OCI-LY1 (cell line): ENCODE results near the gene HYCC2.
"Not testable (repeated sequence)": the region's sequence is repeated elsewhere in the genome, so short reads cannot be mapped to it uniquely, and the experiment has no call there.

Experiments used
- H2AFZ ChIP-seq: fragments of 200-600 bp; sonication (generic), shearing (Covaris generic); 2 replicates; pipeline ENCODE4 v1.6.0; 2014; ENCODE audit warnings: antibody characterized with exemption, mild to moderate bottlenecking, low read length
- H3F3A ChIP-seq: fragments of 200-600 bp; sonication (generic), shearing (Covaris generic); 2 replicates; pipeline ENCODE4 v1.6.0; 2014; ENCODE audit warnings: mild to moderate bottlenecking, antibody characterized with exemption, low read length, moderate library complexity; ENCODE audit not compliant: insufficient read depth
- H3K27ac ChIP-seq: fragments of 200-600 bp; sonication (generic); 2 replicates; pipeline ENCODE4 v1.5.1; 2014; ENCODE audit warnings: low read length, mixed run types, mild to moderate bottlenecking, low read depth; ENCODE audit not compliant: poor library complexity, severe bottlenecking
- H3K27me3 ChIP-seq: fragments of 200-600 bp; sonication (generic); 2 replicates; pipeline ENCODE4 v1.6.0; 2014; ENCODE audit warnings: antibody characterized with exemption, mild to moderate bottlenecking, low read length, moderate library complexity; ENCODE audit not compliant: insufficient read depth
- H3K36me3 ChIP-seq: fragments of 200-600 bp; sonication (generic); 2 replicates; pipeline ENCODE4 v1.6.1; 2014; ENCODE audit warnings: mild to moderate bottlenecking, antibody characterized with exemption, low read length, moderate library complexity, mixed read lengths; ENCODE audit not compliant: insufficient read depth
- H3K4me1 ChIP-seq: fragments of 200-600 bp; sonication (generic); 2 replicates; pipeline ENCODE4 v1.5.1; 2014; ENCODE audit warnings: mild to moderate bottlenecking, low read length, moderate library complexity; ENCODE audit not compliant: insufficient read depth, severe bottlenecking
- H3K4me2 ChIP-seq: fragments of 200-600 bp; sonication (generic), shearing (Covaris generic); 2 replicates; pipeline ENCODE4 v1.6.1; 2014; ENCODE audit warnings: low read length
- H3K4me3 ChIP-seq: fragments of 200-600 bp; sonication (generic); 2 replicates; pipeline ENCODE4 v1.5.1; 2014; ENCODE audit warnings: low read length, low read depth, mild to moderate bottlenecking, mixed read lengths; ENCODE audit not compliant: poor library complexity, severe bottlenecking
- H3K79me2 ChIP-seq: fragments of 200-600 bp; shearing (Covaris generic); 2 replicates; pipeline ENCODE4 v1.6.1; 2016; ENCODE audit warnings: mixed run types, low read length, mixed read lengths; ENCODE audit not compliant: insufficient read depth
- H3K9ac ChIP-seq: fragments of 200-600 bp; sonication (generic), shearing (Covaris generic); 2 replicates; pipeline ENCODE4 v1.6.1; 2014; ENCODE audit warnings: mild to moderate bottlenecking, low read length, mixed read lengths
- H3K9me2 ChIP-seq: fragments of 200-600 bp; sonication (generic), shearing (Covaris generic); 2 replicates; pipeline ENCODE4 v1.6.1; 2014; ENCODE audit warnings: low read depth, mild to moderate bottlenecking, low read length, mixed read lengths
- H3K9me3 ChIP-seq: fragments of 200-600 bp; shearing (Covaris generic); 2 replicates; pipeline ENCODE4 v1.6.1; 2014; ENCODE audit warnings: low read length, mixed read lengths
- H4K20me1 ChIP-seq: fragments of 200-600 bp; sonication (generic), shearing (Covaris generic); 2 replicates; pipeline ENCODE4 v1.6.0; 2016; ENCODE audit warnings: mild to moderate bottlenecking, low read length; ENCODE audit not compliant: insufficient read depth
- EZH2 ChIP-seq: fragments of 200-600 bp; sonication (generic), shearing (Covaris generic); IDR thresholded peaks from 2 replicates; pipeline ENCODE4 v1.8.0; 2017; ENCODE audit warnings: borderline replicate concordance, mixed run types, mild to moderate bottlenecking, antibody characterized with exemption, low read length, moderate library complexity, mixed read lengths
- TF ChIP-seq, protein P1 (sequence below): fragments of 200-600 bp; sonication (generic), shearing (Covaris generic); IDR thresholded peaks from 2 replicates; pipeline ENCODE4 v1.5.1; 2017; ENCODE audit warnings: mild to moderate bottlenecking, antibody characterized with exemption, low read length, moderate library complexity, mixed read lengths

The HYCC2 gene

DNA sequence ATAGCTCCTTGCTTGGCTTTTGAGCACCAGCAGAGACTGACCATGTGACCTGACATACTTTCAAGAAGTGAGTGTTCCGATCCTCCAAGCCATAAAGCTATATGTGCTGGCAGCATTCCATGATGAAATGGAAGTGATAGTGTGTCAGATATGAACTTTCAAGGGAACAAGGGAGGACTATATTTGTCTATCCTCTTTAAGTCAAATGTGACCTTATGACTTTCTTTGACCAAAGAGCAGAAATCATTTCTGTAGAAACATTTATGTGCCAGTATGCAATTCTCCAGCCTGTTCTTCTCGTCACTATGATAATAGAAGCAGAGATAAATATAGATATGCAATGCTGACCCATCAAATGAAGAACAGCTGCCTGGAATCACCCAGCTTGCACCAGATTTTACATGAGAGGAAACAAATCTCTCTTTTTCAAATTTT lies 14.4 kb downstream of the HYCC2 start:
- Histone ChIP-seq H3K36me3 (peaks cover 20% of the 10 kb centered on the region; the same call in 1 of the 2 replicates), H3K9me3 (no peaks in the 10 kb centered on the region), H2AFZ (no peak overlapping the region), H3K79me2 (peaks cover 83% of the 10 kb centered on the region), H3K27me3 (no peaks in the 10 kb centered on the region), H3K4me1 (peaks cover 24% of the 10 kb centered on the region), H3K9me2 (no peaks in the 10 kb centered on the region), H3K27ac (no peak overlapping the region), H3F3A (no peaks in the 10 kb centered on the region; the same call in 1 of the 2 replicates), H3K9ac (no peak overlapping the region), H3K4me2 (no peak overlapping the region), H4K20me1 (no peaks in the 10 kb centered on the region), H3K4me3 (no peak overlapping the region)
- TF ChIP-seq, protein P1, sequence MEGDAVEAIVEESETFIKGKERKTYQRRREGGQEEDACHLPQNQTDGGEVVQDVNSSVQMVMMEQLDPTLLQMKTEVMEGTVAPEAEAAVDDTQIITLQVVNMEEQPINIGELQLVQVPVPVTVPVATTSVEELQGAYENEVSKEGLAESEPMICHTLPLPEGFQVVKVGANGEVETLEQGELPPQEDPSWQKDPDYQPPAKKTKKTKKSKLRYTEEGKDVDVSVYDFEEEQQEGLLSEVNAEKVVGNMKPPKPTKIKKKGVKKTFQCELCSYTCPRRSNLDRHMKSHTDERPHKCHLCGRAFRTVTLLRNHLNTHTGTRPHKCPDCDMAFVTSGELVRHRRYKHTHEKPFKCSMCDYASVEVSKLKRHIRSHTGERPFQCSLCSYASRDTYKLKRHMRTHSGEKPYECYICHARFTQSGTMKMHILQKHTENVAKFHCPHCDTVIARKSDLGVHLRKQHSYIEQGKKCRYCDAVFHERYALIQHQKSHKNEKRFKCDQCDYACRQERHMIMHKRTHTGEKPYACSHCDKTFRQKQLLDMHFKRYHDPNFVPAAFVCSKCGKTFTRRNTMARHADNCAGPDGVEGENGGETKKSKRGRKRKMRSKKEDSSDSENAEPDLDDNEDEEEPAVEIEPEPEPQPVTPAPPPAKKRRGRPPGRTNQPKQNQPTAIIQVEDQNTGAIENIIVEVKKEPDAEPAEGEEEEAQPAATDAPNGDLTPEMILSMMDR = no peak
- no peak for TF ChIP-seq EZH2

DNA sequence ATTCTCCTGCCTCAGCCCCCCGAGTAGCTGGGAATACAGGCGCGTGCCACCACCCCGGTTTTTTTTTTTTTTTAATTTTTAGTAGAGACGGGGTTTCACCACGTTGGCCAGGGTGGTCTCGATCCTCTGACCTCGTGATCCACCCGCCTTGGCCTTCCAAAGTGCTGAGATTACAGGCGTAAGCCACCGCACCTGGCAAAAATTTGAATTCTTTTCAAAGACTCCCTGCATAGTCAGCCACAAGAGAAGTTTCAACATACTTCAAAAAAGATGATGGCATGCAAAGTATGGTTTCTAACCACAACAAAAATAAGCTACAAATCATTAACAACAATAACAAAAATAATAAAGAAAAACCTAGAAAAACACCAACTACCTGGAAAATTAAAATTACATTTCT lies 22.0 kb downstream of the HYCC2 start:
- no peak for TF ChIP-seq EZH2
- TF ChIP-seq, protein P1 = no peak
- peaks cover 22% of the 10 kb centered on the region for H3K36me3 ChIP-seq
- no peak overlapping the region for H3K4me3 ChIP-seq
- H3K4me2 ChIP-seq = no peak overlapping the region
- no peak overlapping the region for H3K27ac ChIP-seq
- peaks cover 11% of the 10 kb centered on the region; the same call in 1 of the 2 replicates for H3K9me3 ChIP-seq
- no peak overlapping the region for H3K9ac ChIP-seq
- H3K9me2 ChIP-seq = no peaks in the 10 kb centered on the region
- H3K79me2 ChIP-seq = peaks cover 78% of the 10 kb centered on the region
- H3K4me1 ChIP-seq = no peaks in the 10 kb centered on the region
- H3K27me3 ChIP-seq = no peaks in the 10 kb centered on the region
- no peak overlapping the region for H2AFZ ChIP-seq
- no peaks in the 10 kb centered on the region for H4K20me1 ChIP-seq
- no peaks in the 10 kb centered on the region for H3F3A ChIP-seq

DNA sequence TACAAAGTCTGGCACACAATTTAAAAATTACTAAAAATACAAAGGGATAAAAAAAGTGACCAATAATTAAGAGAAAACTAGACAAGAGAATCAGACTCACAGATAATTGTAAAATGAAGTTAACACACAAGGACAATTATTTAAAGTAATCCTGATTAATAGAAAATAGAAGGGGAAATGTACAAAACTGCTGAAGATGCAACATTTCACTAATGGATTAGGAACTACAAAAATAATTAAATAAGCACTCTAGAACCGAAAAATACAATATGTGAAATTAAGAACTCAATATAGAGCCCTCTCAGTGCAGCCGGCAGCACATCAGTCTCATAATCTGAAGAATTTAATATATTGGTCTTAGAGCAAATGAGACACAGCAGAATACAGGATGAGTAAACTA lies 24.6 kb downstream of the HYCC2 start:
- H3K4me2 ChIP-seq = no peak overlapping the region
- H3K27me3 ChIP-seq = no peaks in the 10 kb centered on the region
- H3K27ac ChIP-seq = no peak overlapping the region
- peaks cover 18% of the 10 kb centered on the region for H3K9me3 ChIP-seq
- peaks cover 64% of the 10 kb centered on the region for H3K79me2 ChIP-seq
- H4K20me1 ChIP-seq = no peaks in the 10 kb centered on the region
- H3K9ac ChIP-seq = no peak overlapping the region
- no peaks in the 10 kb centered on the region for H3K9me2 ChIP-seq
- no peak overlapping the region for H3K4me3 ChIP-seq
- H3F3A ChIP-seq = no peaks in the 10 kb centered on the region
- TF ChIP-seq, protein P1 = no peak
- no peak for TF ChIP-seq EZH2
- H3K36me3 ChIP-seq = peaks cover 24% of the 10 kb centered on the region
- H3K4me1 ChIP-seq = no peaks in the 10 kb centered on the region
- H2AFZ ChIP-seq = no peak overlapping the region

DNA sequence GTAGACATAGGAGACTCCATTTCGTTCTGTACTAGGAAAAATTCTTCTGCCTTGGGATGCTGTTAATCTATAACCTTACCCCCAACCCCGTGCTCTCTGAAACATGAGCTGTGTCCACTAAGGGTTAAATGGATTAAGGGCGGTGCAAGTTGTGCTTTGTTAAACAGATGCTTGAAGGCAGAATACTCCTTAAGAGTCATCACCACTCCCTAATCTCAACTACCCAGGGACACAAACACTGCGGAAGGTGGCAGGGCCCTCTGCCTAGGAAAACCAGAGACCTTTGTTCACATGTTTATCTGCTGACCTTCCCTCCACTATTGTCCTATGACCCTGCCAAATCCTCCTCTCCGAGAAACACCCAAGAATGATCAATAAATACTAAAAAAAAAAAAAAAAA lies 28.4 kb downstream of the HYCC2 start:
- H3F3A ChIP-seq, H4K20me1 ChIP-seq, H3K4me3 ChIP-seq, H2AFZ ChIP-seq, H3K9ac ChIP-seq, H3K4me2 ChIP-seq, H3K27ac ChIP-seq, H3K9me2 ChIP-seq, H3K4me1 ChIP-seq, H3K27me3 ChIP-seq: not testable (repeated sequence)
- Histone ChIP-seq H3K36me3 (peaks cover 28% of the 10 kb centered on the region), H3K9me3 (peaks cover 18% of the 10 kb centered on the region), H3K79me2 (peaks cover 38% of the 10 kb centered on the region)

DNA sequence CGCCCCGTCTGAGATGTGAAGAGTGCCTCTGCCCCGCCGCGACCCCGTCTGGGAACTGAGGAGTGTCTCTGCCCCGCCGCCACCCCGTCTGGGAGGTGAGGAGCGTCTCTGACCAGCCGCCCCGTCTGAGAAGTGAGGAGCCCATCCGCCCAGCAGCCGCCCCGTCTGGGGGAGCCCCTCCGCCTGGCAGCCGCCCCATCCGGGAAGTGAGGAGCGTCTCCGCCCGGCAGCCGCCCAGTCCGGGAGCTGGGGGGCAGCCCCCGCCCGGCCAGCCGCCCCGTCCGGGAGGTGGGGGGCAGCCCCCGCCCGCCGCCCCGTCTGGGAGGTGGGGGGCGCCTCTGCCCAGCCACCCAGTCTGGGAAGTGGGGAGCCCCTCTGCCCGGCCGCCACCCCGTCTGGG lies 29.0 kb downstream of the HYCC2 start:
- H3K27me3 ChIP-seq, H3K9ac ChIP-seq, H4K20me1 ChIP-seq, H3K9me2 ChIP-seq, H3K4me3 ChIP-seq, H3K27ac ChIP-seq, H3K4me1 ChIP-seq, H3K4me2 ChIP-seq, H2AFZ ChIP-seq, H3F3A ChIP-seq: not testable (repeated sequence)
- peaks cover 16% of the 10 kb centered on the region for H3K9me3 ChIP-seq
- peaks cover 28% of the 10 kb centered on the region for H3K36me3 ChIP-seq
- H3K79me2 ChIP-seq = peaks cover 32% of the 10 kb centered on the region
